Ishikawa (cell line): ENCODE results near the gene TAC4.

Experiments
- CEBPB ChIP-seq: IDR thresholded peaks from 2 replicates; pipeline ENCODE4 v1.6.1; 2012
- CREB1 ChIP-seq: IDR thresholded peaks from 2 replicates; pipeline ENCODE4 v1.6.1; 2012; ENCODE audit warnings: low read depth
- EP300 ChIP-seq: IDR thresholded peaks from 2 replicates; pipeline ENCODE4 v1.6.1; 2012; ENCODE audit warnings: borderline replicate concordance
- FOXM1 ChIP-seq: IDR thresholded peaks from 2 replicates; pipeline ENCODE4 v1.6.1; 2012; ENCODE audit warnings: low read depth, borderline replicate concordance
- NFIC ChIP-seq: IDR thresholded peaks from 2 replicates; pipeline ENCODE4 v1.6.1; 2012
- REST ChIP-seq: IDR thresholded peaks from 2 replicates; pipeline ENCODE4 v1.6.1; 2012; ENCODE audit warnings: low read depth, mild to moderate bottlenecking
- TAF1 ChIP-seq: IDR thresholded peaks from 2 replicates; pipeline ENCODE4 v1.6.1; 2012; ENCODE audit warnings: low read depth, mild to moderate bottlenecking
- TEAD4 ChIP-seq: IDR thresholded peaks from 2 replicates; pipeline ENCODE4 v1.6.1; 2012
- YY1 ChIP-seq: IDR thresholded peaks from 2 replicates; pipeline ENCODE4 v1.6.1; 2012; ENCODE audit warnings: low read depth
- TF ChIP-seq, protein P1 (sequence below): IDR thresholded peaks from 2 replicates; pipeline ENCODE4 v1.6.1; 2012

DNA sequence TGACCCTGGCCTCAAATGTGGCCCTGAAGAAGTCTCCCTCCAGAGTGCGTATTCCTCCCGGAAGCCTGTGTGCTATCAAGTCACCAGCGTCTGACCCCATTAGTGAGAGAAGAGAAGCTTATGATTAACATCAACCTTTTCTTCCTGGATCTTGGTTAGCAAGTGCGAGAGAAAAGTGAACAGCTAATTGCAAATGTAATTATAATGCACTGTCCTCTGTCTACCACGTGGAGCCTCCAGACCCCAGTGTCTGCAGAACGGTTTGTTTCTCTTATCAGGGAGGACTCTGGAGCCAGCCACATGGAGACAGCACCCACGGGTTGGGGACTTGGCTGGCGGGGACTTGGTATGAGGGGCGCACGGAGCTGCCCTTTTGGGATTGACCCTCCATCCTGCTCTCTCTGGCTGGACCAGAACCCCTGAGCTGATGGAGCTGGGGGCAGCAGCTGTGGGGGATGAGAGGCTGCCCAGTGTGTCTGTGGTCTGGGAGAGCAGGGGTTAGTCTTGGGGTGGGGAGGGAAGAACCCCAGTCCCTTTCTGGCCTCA is 5.7 kb upstream of the TAC4 start:
- no peak for TF ChIP-seq TAF1
- no peak for TF ChIP-seq EP300
- no peak for TF ChIP-seq REST
- TF ChIP-seq, protein P1, sequence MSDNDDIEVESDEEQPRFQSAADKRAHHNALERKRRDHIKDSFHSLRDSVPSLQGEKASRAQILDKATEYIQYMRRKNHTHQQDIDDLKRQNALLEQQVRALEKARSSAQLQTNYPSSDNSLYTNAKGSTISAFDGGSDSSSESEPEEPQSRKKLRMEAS = no peak
- no peak for TF ChIP-seq YY1
- TF ChIP-seq FOXM1 = no peak
- TF ChIP-seq NFIC = no peak
- TF ChIP-seq CEBPB = no peak
- TF ChIP-seq CREB1 = no peak
- no peak for TF ChIP-seq TEAD4
